ENCODE data around the gene STRIP1. TPM values are rescaled to one million over a fixed set of nuclear protein-coding genes. Genes with fewer than 3 reads are reported as not detected.

Gene STRIP1
- polyA plus RNA-seq, 1 experiment = 31.3 TPM

DNA sequence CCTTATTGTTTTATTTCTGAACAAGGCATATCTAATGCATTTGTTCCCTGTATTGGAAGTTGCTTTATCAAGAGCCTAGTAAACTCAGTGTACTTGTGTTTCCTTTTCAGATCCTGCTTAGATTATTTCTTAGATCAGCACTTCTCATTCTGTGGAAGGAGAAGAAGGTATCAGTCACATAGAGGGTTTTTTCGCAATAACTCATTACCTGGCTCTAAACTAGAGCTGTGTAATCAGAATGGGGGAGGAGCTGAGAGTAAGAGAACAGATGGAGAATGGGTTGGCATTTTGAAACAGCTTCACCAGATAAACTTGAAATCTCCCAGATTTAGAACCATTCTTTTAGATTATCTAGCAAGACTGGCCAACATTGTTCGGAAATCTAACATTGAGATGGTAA lies 38.9 kb upstream of the STRIP1 start:
- DNase-seq (ENCODE audit: low read depth, low spot score) = no peak
- H3K4me3 ChIP-seq (ENCODE audit: low read depth, low read length) = no peak overlapping the region
- TF ChIP-seq CTCF (IDR thresholded peaks at IDR 0.05; ENCODE audit: low read depth, low read length) = no peak
- CTCF ChIA-PET = interaction anchor here (1.4 to 4.1 kb wide), 3 partner anchors 11 to 355 kb away, joined by 3 to 26 read pairs (median 8); partner anchors contain the start of gene AHCYL1
- H3K9me3 ChIP-seq (ENCODE audit: control insufficient read depth, insufficient read depth, low read length) = no peaks in the 10 kb centered on the region
- H3K27ac ChIP-seq (ENCODE audit: low read depth, low read length) = no peak overlapping the region
- POLR2A ChIA-PET = interaction anchor here (0.6 to 3.2 kb wide), 2 partner anchors 11 to 713 kb away, joined by 3 to 13 read pairs; partner anchors contain the start of genes AHCYL1 and PSRC1
- H3K27me3 ChIP-seq (ENCODE audit: control insufficient read depth, insufficient read depth, low read length) = no peaks in the 10 kb centered on the region

DNA sequence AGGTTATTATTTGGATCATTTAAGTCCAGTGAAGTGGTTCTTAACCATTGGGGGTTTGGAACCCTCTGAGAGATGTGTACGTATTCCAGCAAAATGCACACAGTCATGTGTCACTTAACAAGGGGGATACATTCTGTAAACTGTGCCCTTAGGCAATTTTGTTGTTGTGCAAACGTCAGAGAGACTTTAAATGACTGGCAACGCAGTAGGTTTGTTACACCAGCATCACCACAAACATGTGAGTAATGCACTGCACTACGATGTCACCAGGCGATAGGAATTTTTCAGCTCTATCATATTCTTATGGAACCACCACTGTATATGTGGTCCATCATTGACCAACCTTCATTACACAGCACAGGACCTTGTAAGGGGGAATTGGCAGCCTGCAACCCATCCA lies 37.9 kb upstream of the STRIP1 start:
- no peaks in the 10 kb centered on the region for H3K9me3 ChIP-seq (ENCODE audit: control insufficient read depth, insufficient read depth, low read length)
- H3K4me3 ChIP-seq (ENCODE audit: low read depth, low read length) = no peak overlapping the region
- TF ChIP-seq CTCF (IDR thresholded peaks at IDR 0.05; ENCODE audit: low read depth, low read length) = no peak
- H3K27ac ChIP-seq (ENCODE audit: low read depth, low read length) = no peak overlapping the region
- CTCF ChIA-PET = interaction anchor here (1.3 to 4.1 kb wide), 3 partner anchors 12 to 356 kb away, joined by 8 to 26 read pairs (median 12); partner anchors contain the start of gene AHCYL1
- POLR2A ChIA-PET = interaction anchor here (1.0 to 1.1 kb wide), 2 partner anchors 12 to 213 kb away, joined by 3 to 4 read pairs; partner anchors contain the start of gene AHCYL1
- no peaks in the 10 kb centered on the region for H3K27me3 ChIP-seq (ENCODE audit: control insufficient read depth, insufficient read depth, low read length)
- DNase-seq (ENCODE audit: low read depth, low spot score) = no peak

DNA sequence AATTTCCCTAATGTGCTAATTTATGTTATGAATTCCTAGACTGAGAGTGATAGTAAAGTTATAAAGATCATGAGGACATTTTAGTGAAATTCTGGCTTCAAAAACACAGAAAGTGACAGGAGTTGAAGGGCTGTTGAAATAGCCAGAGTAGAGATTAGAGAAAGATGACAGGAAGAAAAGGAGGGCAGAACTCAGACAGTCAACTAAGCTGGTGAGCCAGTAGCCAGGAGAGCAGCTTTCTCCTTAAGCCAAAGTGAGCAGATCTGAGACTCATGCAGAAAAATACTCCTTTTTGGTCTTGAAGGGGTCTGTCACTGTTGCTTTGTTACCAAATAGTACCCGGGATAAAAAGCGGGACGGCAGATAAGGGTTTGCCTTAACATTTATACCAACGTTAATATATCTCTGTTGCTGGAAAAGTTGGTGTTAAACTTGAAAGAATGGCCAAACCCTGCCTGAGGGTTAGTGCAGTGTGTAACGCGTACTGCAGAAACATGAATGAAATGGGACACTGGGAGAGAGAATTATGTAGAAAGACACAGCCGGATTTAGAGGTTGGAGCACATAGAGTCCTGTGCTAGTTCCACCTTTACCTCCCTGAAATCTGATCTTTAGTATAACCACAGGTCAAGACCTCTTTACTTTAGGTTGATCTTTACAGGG lies 37.1 kb upstream of the STRIP1 start:
- no peak overlapping the region for H3K27ac ChIP-seq (ENCODE audit: low read depth, low read length)
- H3K9me3 ChIP-seq (ENCODE audit: control insufficient read depth, insufficient read depth, low read length) = no peaks in the 10 kb centered on the region
- no peak for DNase-seq (ENCODE audit: low read depth, low spot score)
- no peak overlapping the region for H3K4me3 ChIP-seq (ENCODE audit: low read depth, low read length)
- ChIA-PET CTCF (interaction anchor here (0.5 to 4.1 kb wide), 8 partner anchors 10 to 357 kb away, joined by 3 to 26 read pairs (median 4); partner anchors contain the start of gene AHCYL1), POLR2A (interaction anchor here (0.5 to 1.2 kb wide), 3 partner anchors 12 to 487 kb away, joined by 3 to 7 read pairs (median 4); partner anchors contain the start of gene AHCYL1)
- no peak for TF ChIP-seq CTCF (IDR thresholded peaks at IDR 0.05; ENCODE audit: low read depth, low read length)
- no peaks in the 10 kb centered on the region for H3K27me3 ChIP-seq (ENCODE audit: control insufficient read depth, insufficient read depth, low read length)

DNA sequence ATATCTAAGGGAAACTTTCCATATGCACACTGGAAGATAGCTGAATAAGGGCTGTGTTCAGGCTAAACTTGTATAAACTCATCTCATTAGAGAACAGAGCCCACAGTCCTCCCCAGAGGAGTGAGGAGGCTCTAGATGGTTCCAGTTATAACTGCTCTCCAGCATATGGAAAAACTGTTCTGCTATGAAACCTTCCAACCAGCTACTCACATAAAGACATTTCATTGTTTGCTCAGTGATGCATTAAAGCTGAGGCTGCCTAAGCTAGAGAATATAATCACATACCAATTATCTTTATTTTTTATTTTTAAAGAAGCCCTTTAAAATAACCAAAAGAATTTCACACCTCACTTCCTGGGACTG lies 36.6 kb upstream of the STRIP1 start:
- Histone ChIP-seq H3K27me3 (ENCODE audit: control insufficient read depth, insufficient read depth, low read length) (no peaks in the 10 kb centered on the region), H3K9me3 (ENCODE audit: control insufficient read depth, insufficient read depth, low read length) (no peaks in the 10 kb centered on the region), H3K4me3 (ENCODE audit: low read depth, low read length) (no peak overlapping the region), H3K27ac (ENCODE audit: low read depth, low read length) (no peak overlapping the region)
- TF ChIP-seq CTCF (IDR thresholded peaks at IDR 0.05; ENCODE audit: low read depth, low read length) = no peak
- CTCF ChIA-PET = interaction anchor here (0.5 to 4.1 kb wide), 8 partner anchors 10 to 358 kb away, joined by 3 to 26 read pairs (median 3); partner anchors contain the start of gene AHCYL1
- DNase-seq (ENCODE audit: low read depth, low spot score) = no peak
- POLR2A ChIA-PET = interaction anchor here (1.2 kb wide), 1 partner anchor 13 kb away, joined by 7 read pairs; the partner anchor contains the start of gene AHCYL1

DNA sequence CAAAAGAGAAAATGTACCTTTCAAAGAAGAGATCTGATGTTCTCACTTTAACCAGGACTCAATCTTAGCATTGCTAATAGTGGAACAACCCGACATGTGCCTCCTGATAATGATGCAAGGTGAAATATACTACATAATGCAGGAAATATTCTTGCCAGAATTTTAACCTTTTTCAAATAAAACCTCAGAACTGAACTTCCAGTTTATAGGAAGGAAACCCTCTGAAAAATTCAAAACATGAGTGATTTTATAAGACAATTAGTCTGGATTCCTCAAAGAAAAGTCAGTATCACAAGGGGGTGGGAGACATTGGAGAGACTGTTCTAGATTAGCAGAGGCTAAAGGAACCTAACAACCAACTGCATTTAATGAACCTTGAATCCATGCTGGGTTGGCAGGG lies 31.7 kb upstream of the STRIP1 start:
- no peak overlapping the region for H3K27ac ChIP-seq (ENCODE audit: low read depth, low read length)
- CTCF ChIA-PET = interaction anchor here (1.9 kb wide), 1 partner anchor 226 kb away, joined by 4 read pairs; no protein-coding TSS in a partner anchor
- no peak for DNase-seq (ENCODE audit: low read depth, low spot score)

More for the DNA sequence above, 31.7 kb upstream of the STRIP1 start:
- no peaks in the 10 kb centered on the region for H3K27me3 ChIP-seq (ENCODE audit: control insufficient read depth, insufficient read depth, low read length)
- POLR2A ChIA-PET = no interaction called here
- no peak for TF ChIP-seq CTCF (IDR thresholded peaks at IDR 0.05; ENCODE audit: low read depth, low read length)
- H3K4me3 ChIP-seq (ENCODE audit: low read depth, low read length) = no peak overlapping the region
- no peaks in the 10 kb centered on the region for H3K9me3 ChIP-seq (ENCODE audit: control insufficient read depth, insufficient read depth, low read length)
